ENCODE data around the gene ELF4.

- TF ChIP-seq CTCF (IDR thresholded peaks at IDR 0.05) (no peak), POLR2A (IDR thresholded peaks at IDR 0.05) (no peak), EP300 (IDR thresholded peaks at IDR 0.05) (no peak)
These were observed at the start of gene ELF4 for GRCh38 chrX:130110379-130111219.
